Measurements from ENCODE around the gene TUBB8B. TPM values are rescaled to one million over a fixed set of nuclear protein-coding genes. Genes with fewer than 3 reads are reported as not detected.
A peak's percentile ranks its signal among the peaks of the same experiment; 100 is the strongest.
"Not testable (repeated sequence)": the region's sequence is repeated elsewhere in the genome, so short reads cannot be mapped to it uniquely, and the experiment has no call there.

The TUBB8B gene
- total RNA-seq = not detected

DNA sequence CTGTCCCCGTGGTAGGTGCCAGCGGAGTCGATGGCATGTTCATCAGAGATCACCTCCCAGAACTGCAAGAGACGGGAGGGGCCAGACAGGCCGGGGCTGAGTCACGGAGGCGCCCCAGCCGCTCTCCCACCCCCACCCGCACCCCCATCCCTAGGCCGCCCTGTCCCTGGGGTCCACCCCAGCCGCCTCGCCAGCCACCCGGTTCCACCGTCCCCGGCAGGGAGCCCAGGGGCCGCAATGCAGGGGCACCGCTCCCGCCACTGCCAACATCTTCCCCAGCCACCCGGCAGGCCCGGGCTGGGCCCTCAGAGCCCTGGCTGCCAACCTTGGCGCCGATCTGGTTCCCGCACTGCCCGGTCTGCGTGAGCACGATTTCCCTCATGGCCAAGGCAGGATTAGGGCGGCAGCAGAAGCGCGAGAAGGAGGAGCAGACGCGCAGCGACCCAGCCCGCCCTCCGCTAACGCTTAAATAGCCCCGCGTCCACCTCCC, at the start of gene TUBB8B:
TUBB8B (minus strand) TSS at position 440 of the 490 bp plus-strand sequence; CDS start at position 382, 58 bp downstream.
- intact Hi-C loops (cut with micrococcal nuclease); H3K4me3 Mint-ChIP-seq; H3K27ac Mint-ChIP-seq; H3K4me1 Mint-ChIP-seq (ENCODE audit: low read depth); H3K27me3 Mint-ChIP-seq; CTCF ChIA-PET; POLR2A ChIA-PET; H3K36me3 Mint-ChIP-seq; DNase-seq; H3K9me3 Mint-ChIP-seq: not testable (repeated sequence)

DNA sequence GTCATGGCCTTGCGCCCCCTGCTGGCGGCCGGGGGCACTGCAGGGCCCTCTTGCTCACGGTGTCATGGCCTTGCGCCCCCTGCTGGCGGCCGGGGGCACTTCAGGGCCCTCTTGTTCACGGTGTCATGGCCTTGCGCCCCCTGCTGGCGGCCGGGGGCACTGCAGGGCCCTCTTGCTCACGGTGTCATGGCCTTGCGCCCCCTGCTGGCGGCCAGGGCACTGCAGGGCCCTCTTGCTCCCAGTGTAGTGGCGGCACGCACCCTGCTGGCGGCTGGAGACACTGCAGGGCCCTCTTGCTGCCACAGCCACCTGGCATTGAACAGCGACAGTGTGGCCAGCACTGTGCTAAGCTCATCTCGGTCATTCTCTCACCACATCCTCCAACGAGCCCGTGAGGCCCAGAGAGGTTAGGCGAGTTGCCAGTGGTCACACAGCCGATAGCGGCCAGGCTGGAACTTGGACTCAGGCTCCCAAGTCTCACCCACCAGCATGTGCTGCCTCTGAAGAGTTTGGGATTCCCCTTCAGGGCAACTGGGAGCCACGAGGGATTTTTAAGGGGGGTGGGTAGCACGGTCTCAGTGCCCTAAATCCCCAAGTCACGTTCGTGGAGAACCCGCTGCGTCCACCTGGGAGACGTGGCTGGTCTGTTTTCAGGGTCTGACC, 48.0 kb upstream of the TUBB8B start:
- POLR2A ChIA-PET; H3K4me1 Mint-ChIP-seq (ENCODE audit: low read depth); intact Hi-C loops (cut with micrococcal nuclease); H3K36me3 Mint-ChIP-seq; H3K9me3 Mint-ChIP-seq; H3K27ac Mint-ChIP-seq; CTCF ChIA-PET; H3K4me3 Mint-ChIP-seq; H3K27me3 Mint-ChIP-seq: not testable (repeated sequence)
- peak; percentile 66 for DNase-seq

DNA sequence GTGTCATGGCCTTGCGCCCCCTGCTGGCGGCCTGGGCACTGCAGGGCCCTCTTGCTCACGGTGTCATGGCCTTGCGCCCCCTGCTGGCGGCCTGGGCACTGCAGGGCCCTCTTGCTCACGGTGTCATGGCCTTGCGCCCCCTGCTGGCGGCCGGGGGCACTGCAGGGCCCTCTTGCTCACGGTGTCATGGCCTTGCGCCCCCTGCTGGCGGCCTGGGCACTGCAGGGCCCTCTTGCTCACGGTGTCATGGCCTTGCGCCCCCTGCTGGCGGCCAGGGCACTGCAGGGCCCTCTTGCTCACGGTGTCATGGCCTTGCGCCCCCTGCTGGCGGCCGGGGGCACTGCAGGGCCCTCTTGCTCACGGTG, 47.3 kb upstream of the TUBB8B start:
- intact Hi-C loops (cut with micrococcal nuclease); H3K4me3 Mint-ChIP-seq; H3K27ac Mint-ChIP-seq; H3K9me3 Mint-ChIP-seq; POLR2A ChIA-PET; H3K27me3 Mint-ChIP-seq; H3K36me3 Mint-ChIP-seq; CTCF ChIA-PET; DNase-seq; H3K4me1 Mint-ChIP-seq (ENCODE audit: low read depth): not testable (repeated sequence)

DNA sequence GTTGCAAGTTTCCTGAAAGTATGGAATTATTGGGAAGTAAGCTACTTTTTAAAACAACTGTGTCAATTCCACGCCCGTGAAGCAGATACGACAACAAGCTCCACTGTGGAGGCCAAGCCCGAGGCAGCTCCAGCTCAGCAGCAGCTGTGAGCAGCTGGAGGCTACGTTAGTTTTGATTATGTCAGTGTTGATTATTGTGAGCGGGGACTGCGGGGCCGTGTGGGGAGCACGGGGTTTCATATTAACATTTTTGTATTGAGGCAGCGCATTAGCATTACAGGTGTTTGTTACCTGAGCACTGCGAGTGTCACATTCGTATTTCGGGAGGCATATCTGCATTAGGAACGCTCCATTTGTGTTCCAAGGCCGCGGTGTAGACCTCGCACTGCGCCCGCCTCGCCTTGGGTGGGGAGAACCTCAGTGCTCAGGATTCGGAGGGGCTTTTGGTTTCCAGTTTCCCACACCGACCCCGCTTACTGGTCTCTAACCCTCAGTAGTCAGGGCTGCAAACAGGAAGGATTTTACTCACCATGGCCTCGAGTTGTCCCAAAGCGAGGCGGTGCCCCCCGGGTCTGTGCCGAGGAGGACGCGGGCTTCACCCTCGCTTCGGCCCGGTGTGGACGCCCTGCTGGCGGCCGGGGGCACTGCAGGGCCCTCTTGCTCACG, 46.8 kb upstream of the TUBB8B start:
- H3K27ac Mint-ChIP-seq; H3K9me3 Mint-ChIP-seq; intact Hi-C loops (cut with micrococcal nuclease); H3K36me3 Mint-ChIP-seq; H3K4me1 Mint-ChIP-seq (ENCODE audit: low read depth); CTCF ChIA-PET; DNase-seq; H3K27me3 Mint-ChIP-seq; H3K4me3 Mint-ChIP-seq; POLR2A ChIA-PET: not testable (repeated sequence)

- POLR2A ChIA-PET; H3K9me3 Mint-ChIP-seq; H3K27ac Mint-ChIP-seq; H3K4me3 Mint-ChIP-seq; H3K4me1 Mint-ChIP-seq (ENCODE audit: low read depth); intact Hi-C loops (cut with micrococcal nuclease); CTCF ChIA-PET; DNase-seq; H3K36me3 Mint-ChIP-seq; H3K27me3 Mint-ChIP-seq: not testable (repeated sequence)
These were observed 46.2 kb upstream of the TUBB8B start for GRCh38 chr18:95580-95979.

GRCh38 chr18:93897-94408, 44.5 kb upstream of the TUBB8B start:
- H3K36me3 Mint-ChIP-seq; H3K9me3 Mint-ChIP-seq; H3K27ac Mint-ChIP-seq; DNase-seq; CTCF ChIA-PET; POLR2A ChIA-PET; H3K4me3 Mint-ChIP-seq; intact Hi-C loops (cut with micrococcal nuclease); H3K27me3 Mint-ChIP-seq; H3K4me1 Mint-ChIP-seq (ENCODE audit: low read depth): not testable (repeated sequence)

DNA sequence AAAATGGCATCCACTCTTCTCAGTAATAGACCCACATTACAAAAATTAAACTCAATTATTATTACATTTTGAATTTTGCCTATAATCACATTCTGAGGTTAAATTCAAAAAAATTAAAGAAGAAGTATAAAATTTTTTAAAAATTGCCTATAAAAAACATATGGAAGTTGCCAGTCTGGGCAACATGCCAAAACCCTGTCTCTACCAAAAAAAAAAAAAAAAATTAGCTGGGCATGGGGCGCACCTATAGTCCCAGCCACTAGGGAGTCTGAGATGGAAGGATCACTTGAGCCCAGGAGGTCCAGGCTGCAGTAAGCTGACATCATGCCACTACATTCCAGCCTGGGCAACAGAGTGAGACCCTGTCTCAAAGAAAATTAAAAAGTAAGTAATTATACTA, 42.1 kb upstream of the TUBB8B start:
- intact Hi-C loops (cut with micrococcal nuclease); H3K27me3 Mint-ChIP-seq; H3K27ac Mint-ChIP-seq; H3K36me3 Mint-ChIP-seq; H3K9me3 Mint-ChIP-seq; H3K4me1 Mint-ChIP-seq (ENCODE audit: low read depth); H3K4me3 Mint-ChIP-seq; POLR2A ChIA-PET; CTCF ChIA-PET; DNase-seq: not testable (repeated sequence)

DNA sequence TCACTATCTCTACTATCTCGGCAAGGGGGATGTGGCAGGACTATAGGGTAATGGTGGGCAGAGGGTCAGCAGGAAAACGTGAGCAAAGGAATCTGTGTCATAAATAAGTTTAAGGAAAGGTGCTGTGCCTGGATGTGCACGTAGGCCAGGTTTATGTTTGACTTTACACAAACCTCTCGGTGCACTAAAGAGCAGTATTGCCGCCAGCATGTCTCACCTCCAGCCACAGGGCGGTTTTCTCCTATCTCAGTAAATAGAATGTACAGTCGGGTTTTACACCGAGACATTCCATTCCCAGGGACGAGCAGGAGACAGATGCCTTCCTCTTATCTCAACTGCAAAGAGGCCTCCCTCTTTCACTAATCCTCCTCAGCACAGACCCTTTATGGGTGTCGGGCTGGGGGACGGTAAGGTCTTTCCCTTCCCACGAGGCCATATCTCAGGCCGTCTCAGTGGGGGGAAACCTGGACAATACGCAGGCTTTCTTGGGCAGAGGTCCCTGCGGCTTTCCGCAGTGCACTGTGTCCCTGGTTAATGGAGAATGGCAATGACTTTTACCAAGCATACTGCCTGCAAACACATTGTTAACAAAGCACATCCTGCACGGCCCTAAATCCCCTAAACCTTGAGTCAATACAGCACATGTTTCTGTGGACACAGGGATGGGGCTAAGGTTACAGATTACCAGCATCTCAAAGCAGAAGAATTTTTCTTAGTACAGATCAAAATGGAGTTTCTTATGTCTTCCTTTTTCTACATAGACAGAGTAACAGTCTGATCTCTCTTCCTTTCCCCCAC, 41.2 kb upstream of the TUBB8B start:
- CTCF ChIA-PET; H3K4me1 Mint-ChIP-seq (ENCODE audit: low read depth); H3K9me3 Mint-ChIP-seq; H3K27ac Mint-ChIP-seq; intact Hi-C loops (cut with micrococcal nuclease); H3K36me3 Mint-ChIP-seq; H3K4me3 Mint-ChIP-seq; POLR2A ChIA-PET; DNase-seq; H3K27me3 Mint-ChIP-seq: not testable (repeated sequence)

GRCh38 chr18:89124-89523, 39.7 kb upstream of the TUBB8B start:
- H3K9me3 Mint-ChIP-seq; H3K27ac Mint-ChIP-seq; DNase-seq; H3K4me1 Mint-ChIP-seq (ENCODE audit: low read depth); H3K4me3 Mint-ChIP-seq; CTCF ChIA-PET; H3K27me3 Mint-ChIP-seq; intact Hi-C loops (cut with micrococcal nuclease); POLR2A ChIA-PET; H3K36me3 Mint-ChIP-seq: not testable (repeated sequence)

- H3K36me3 Mint-ChIP-seq; DNase-seq; intact Hi-C loops (cut with micrococcal nuclease); H3K9me3 Mint-ChIP-seq; H3K27me3 Mint-ChIP-seq; POLR2A ChIA-PET; H3K4me3 Mint-ChIP-seq; CTCF ChIA-PET; H3K4me1 Mint-ChIP-seq (ENCODE audit: low read depth); H3K27ac Mint-ChIP-seq: not testable (repeated sequence)
These were observed 35.4 kb upstream of the TUBB8B start for GRCh38 chr18:84801-85200.

- DNase-seq; H3K27ac Mint-ChIP-seq; POLR2A ChIA-PET; H3K9me3 Mint-ChIP-seq; H3K4me3 Mint-ChIP-seq; intact Hi-C loops (cut with micrococcal nuclease); H3K27me3 Mint-ChIP-seq; H3K4me1 Mint-ChIP-seq (ENCODE audit: low read depth); H3K36me3 Mint-ChIP-seq; CTCF ChIA-PET: not testable (repeated sequence)
These were observed 33.3 kb upstream of the TUBB8B start for GRCh38 chr18:82626-83209.

GRCh38 chr18:80881-81280, 31.5 kb upstream of the TUBB8B start:
- intact Hi-C loops (cut with micrococcal nuclease); H3K27ac Mint-ChIP-seq; POLR2A ChIA-PET; DNase-seq; H3K36me3 Mint-ChIP-seq; H3K9me3 Mint-ChIP-seq; CTCF ChIA-PET; H3K4me1 Mint-ChIP-seq (ENCODE audit: low read depth); H3K27me3 Mint-ChIP-seq; H3K4me3 Mint-ChIP-seq: not testable (repeated sequence)
